NCI-H526 (cell line): ENCODE measurements around the gene ASIC4.

ENCODE experiments used
- DNase-seq, 2 experiments: peaks; one replicate each; lab custom pipeline; 2025; lab: John Stamatoyannopoulos, UW

ASIC4 gene, protein sequence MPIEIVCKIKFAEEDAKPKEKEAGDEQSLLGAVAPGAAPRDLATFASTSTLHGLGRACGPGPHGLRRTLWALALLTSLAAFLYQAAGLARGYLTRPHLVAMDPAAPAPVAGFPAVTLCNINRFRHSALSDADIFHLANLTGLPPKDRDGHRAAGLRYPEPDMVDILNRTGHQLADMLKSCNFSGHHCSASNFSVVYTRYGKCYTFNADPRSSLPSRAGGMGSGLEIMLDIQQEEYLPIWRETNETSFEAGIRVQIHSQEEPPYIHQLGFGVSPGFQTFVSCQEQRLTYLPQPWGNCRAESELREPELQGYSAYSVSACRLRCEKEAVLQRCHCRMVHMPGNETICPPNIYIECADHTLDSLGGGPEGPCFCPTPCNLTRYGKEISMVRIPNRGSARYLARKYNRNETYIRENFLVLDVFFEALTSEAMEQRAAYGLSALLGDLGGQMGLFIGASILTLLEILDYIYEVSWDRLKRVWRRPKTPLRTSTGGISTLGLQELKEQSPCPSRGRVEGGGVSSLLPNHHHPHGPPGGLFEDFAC

DNA sequence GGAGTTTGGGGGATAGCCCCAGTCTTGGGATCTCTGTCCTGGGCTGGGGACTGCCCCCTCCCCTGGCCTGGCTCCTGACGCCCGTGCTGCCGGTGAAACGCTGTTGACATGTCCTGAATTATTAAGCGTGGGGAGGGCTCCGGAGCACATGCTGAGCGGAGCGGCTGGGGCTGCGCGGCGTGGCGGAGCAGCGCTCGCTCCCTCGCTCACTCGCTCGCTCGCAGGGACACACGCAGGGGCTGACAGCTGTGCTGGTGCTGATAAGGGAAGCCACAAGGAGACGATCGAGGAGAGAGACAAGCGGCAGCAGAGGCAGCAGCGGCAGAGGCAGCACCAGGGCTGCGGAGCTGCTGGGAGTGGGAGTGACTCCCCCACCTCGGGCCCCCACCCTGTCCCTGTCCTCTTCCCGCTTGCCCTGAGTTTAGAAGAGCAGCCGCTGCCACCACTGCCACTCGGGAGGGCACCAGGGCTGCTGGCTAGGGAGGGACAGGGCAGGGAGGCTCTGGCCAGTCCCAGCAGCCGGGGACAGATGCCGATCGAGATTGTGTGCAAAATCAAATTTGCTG lies at the start of gene ASIC4:
ASIC4 (plus strand) TSS at position 287 of the 566 bp plus-strand sequence; CDS start at position 530, 243 bp downstream.
- peak in 1 of 2 experiments; percentile 62 for DNase-seq

DNA sequence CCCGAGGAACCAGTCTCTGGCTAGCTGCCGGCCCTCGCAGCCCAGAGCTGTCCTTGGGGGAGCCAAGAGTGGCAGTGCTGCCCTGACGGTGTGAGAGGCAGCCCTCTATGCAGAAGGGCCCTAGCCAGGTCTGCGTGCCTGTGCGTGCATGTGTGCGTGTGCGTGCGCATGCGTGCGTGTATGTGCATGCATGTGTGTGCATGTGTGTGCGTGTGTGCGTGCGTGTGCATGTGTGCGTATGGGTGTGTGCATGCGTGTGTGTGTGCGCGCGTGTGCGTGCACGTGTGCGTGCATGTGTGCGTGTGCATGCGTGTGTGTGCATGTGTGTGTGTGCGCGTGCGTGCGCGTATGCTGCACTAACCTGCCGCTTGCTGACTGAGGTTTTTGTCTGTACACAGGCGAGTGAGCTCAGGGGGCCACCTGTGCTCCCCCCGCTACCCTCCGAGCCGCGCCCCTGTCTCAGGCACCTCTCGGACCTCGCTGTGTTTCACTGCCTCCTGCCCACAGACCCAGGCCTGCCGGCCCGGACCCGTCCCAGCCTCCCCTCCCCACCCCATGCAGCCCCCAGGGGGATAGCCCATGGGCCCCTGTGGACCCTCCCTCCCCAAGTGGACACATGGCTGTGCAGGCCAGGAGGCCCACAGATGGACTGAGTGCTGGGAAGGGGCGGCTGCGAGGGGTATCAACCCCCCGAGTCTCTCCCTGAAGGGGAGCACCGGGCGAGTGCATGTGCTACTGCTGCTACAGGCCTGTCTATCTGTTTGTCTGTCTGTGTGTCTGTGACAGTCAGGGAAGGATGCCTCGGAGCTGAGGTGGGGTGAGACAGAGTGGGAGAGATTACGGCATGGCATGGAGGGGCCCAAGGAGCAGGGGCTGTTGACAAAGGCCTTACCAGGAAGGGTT lies 48.4 kb upstream of the ASIC4 start:
- no peak for DNase-seq

DNA sequence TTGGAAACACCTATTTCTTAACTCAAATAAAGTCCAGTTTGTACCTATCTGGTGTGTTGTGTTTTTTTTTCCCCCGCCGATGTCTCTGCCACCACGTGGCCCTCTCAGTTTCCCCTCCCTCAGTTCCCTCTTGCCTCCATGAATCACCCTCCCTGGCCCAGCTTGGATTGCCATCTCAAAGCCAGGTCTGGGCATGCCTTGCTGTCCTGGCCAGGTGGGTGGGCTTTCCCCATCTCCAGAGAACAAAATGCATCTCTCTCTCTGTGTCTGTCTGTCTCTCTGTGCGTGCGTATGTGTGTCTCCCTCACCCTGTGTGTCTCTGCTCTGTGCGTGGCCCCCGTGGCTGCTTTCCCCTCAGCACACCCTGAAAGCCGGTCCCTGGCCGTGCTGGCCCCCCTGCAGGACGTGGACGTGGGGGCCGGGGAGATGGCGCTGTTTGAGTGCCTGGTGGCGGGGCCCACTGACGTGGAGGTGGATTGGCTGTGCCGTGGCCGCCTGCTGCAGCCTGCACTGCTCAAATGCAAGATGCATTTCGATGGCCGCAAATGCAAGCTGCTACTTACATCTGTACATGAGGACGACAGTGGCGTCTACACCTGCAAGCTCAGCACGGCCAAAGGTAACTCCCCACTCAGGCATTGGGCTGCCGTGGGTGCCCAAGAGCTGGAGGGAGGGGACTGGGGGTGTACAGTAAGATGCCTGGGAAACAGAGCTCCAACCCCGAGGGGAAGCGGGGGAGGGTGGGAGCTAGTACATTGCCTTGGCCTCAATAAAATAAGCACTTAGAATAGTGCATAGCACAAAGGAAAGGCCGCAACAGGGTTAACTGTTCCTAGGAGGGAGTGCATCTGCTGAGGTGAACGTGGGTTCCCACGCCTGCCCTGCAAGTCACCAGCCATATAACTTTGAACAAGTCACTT lies 47.2 kb upstream of the ASIC4 start:
- DNase-seq, result no peak

DNA sequence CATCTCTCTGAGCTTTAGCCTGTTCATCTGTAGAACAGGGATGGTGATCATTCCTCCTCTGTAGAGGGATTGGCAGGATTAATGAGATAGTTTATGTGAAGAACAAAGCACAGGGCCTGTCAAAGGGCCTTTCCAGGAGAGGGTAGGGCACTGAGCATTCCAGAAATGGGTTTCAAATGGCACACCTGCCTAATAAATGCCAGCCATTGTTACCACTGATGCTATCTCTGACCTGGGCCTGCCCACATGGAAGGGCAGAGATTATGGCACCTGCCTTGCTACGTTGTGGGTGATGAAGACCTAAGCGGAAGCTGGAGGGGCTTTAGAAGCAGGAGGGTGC lies 46.6 kb upstream of the ASIC4 start:
- no peak for DNase-seq

DNA sequence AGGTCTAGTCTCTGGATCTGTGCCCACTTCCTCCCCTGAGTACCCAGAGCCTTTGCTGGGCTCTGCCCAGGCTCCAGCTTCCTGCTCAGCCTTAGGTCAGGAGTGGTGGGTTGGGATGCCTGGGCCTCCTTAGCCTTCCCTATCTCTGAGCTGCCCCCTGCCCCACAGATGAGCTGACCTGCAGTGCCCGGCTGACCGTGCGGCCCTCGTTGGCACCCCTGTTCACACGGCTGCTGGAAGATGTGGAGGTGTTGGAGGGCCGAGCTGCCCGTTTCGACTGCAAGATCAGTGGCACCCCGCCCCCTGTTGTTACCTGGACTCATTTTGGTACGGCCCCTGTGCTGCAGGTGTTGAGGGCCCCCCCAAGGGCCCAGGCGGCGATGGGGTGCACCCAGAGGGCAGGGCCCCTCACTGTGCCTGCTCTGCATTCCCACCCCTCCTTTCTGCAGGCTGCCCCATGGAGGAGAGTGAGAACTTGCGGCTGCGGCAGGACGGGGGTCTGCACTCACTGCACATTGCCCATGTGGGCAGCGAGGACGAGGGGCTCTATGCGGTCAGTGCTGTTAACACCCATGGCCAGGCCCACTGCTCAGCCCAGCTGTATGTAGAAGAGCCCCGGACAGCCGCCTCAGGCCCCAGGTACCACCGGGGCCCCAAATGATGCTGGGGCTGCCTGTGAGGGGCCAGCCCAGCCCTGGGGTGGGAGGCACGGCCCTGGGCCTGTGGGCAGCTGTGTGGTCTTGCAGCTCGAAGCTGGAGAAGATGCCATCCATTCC lies 45.7 kb upstream of the ASIC4 start:
- no peak for DNase-seq

DNA sequence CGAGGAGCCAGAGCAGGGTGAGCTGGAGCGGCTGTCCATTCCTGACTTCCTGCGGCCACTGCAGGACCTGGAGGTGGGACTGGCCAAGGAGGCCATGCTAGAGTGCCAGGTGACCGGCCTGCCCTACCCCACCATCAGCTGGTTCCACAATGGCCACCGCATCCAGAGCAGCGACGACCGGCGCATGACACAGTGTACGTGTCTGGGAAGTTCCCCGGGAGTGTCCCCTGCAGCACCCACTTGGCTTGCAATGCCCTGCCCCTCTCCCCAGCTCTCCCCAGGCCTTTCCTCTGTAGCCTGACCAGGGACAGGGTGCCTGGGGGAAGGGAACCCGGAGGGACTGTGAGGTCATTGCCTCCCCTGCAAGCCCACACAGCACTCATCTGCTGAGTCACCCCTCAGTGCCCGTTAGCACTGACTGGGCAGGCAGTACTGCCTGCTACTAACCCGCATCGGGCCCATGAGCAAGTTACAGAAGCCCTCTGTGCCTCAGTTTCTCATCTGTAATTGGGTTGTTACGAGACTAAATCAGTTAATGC lies 45.0 kb upstream of the ASIC4 start:
- no peak for DNase-seq

DNA sequence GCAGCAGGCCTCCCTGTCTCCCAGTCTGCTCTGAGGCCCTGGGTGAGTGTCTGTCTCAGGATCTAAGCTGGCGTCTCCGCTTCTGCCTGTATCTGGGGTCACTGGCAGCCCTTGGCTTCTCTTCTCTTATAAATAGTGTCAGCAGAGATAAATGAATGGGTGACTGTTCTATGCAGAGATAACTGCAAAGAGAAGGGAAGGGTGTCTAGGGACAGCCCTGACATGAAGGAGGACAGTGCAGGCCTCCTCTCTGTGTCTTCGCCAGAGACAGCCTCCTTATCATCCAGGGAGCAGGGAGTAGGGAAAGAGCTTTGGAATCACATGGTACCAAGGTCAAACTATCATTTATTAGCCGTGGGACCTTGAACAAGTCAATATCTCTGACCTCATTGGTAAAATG lies 43.9 kb upstream of the ASIC4 start:
- no peak for DNase-seq

DNA sequence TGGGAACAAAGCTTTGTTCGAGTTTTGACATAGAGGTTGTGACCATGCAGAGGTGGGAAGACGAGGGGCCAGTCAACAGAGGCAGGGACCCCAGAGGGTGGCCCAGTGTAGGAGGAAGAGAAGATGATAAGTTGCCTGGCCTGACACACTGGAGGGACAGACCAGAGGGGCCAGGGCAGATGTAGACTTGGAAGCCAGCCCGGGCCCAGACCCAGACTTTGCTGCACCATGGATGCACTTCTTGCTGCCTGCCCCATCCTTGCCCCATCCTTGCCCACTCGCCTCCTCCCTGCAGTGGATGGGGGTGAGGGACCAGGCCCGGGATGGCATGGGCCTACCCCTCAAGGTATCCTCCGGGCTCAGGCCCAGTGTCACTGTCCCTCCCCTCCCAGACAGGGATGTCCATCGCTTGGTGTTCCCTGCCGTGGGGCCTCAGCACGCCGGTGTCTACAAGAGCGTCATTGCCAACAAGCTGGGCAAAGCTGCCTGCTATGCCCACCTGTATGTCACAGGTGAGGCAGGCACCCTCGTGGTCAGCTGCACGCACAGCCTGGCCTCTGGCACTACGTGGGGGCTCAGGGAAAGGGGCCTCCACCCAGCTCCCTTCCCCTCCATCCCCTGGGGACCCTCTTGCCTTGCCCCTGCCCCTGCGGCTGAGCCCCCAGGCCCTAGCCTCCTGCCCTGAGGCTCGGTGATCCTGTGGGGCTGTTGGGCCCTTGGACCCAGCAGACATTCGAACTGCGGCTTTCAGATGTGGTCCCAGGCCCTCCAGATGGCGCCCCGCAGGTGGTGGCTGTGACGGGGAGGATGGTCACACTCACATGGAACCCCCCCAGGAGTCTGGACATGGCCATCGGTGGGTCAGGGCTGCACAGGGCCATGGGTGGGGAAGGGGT lies 42.6 kb upstream of the ASIC4 start:
- DNase-seq, result no peak

DNA sequence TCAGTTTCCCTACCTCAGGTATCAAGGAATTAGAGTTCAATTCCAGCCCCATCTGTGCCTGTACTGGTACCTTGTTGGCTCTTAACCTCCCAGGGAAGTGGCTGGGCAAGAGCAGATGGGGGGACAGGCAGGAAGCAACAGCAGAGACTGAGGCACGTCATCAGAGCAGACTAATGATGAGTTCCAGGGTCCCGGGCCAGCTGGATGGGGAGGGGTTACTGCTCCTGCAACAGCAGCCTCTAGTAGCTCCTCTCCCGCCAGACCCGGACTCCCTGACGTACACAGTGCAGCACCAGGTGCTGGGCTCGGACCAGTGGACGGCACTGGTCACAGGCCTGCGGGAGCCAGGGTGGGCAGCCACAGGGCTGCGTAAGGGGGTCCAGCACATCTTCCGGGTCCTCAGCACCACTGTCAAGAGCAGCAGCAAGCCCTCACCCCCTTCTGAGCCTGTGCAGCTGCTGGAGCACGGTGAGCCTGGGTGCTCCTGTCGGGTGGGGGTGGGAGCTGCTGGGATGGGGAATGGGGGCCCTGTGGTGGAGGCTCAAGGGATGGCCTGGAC lies 41.6 kb upstream of the ASIC4 start:
- no peak for DNase-seq

DNA sequence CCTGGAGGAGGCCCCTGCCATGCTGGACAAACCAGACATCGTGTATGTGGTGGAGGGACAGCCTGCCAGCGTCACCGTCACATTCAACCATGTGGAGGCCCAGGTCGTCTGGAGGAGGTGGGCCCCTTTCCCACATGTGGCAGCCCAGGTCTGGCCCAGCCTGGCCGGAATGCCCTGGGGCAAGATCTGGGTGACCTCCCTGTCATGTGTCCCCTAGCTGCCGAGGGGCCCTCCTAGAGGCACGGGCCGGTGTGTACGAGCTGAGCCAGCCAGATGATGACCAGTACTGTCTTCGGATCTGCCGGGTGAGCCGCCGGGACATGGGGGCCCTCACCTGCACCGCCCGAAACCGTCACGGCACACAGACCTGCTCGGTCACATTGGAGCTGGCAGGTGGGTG lies 40.8 kb upstream of the ASIC4 start:
- no peak for DNase-seq

DNA sequence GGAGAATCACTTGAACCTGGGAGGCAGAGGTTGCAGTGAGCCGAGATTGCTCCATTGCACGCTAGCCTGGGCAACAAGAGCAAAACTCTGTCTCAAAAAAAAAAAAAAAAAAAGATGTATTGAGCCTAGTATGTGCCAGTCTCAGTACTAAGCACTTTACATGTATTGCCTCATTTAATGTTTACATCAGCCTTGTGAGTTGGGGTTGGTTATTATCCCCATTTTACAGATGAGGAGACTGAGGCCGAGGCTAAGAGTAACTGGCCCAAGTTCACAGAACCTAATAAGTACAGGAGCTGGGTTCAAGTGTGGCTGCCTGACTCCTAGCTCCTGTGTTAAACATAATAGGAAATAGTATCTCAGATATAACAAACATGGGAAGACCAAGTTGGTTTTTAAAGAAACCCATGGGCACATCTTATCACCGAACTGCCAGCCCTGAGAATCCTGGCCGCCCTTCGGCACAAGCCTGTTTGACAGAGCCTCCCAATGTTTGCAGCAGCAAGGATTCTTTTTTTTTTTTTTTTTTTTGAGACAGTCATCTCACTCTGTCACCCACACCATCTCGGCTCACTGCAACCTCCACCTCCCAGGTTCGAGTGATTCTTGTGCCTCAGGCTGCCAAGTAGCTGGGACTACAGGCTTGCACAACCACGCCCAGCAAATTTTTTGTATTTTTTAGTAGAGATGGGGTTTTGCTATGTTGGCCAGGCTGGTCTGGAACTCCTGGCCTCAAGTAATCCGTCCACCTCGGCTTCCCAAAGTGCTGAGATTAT lies 39.8 kb upstream of the ASIC4 start:
- no peak for DNase-seq

DNA sequence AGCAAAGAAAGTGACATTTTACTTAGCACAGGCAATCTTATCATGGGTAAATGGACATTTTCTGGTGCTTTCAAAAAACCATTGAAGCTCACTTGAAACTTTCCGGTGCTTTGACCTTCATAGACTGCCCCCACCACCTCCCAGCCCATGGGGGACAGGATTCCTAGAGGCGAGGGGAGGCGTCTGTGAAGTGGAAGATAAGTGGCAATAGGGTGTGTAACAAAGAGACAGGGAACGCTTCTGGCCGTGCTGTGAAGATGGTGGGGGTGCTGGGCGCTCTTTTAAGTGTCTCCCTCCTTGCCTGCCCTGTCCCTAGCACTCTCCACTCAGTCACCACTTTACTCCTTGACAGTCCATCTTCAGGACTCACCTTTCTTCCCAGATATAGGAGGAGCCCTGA lies 39.0 kb upstream of the ASIC4 start:
- no peak for DNase-seq

DNA sequence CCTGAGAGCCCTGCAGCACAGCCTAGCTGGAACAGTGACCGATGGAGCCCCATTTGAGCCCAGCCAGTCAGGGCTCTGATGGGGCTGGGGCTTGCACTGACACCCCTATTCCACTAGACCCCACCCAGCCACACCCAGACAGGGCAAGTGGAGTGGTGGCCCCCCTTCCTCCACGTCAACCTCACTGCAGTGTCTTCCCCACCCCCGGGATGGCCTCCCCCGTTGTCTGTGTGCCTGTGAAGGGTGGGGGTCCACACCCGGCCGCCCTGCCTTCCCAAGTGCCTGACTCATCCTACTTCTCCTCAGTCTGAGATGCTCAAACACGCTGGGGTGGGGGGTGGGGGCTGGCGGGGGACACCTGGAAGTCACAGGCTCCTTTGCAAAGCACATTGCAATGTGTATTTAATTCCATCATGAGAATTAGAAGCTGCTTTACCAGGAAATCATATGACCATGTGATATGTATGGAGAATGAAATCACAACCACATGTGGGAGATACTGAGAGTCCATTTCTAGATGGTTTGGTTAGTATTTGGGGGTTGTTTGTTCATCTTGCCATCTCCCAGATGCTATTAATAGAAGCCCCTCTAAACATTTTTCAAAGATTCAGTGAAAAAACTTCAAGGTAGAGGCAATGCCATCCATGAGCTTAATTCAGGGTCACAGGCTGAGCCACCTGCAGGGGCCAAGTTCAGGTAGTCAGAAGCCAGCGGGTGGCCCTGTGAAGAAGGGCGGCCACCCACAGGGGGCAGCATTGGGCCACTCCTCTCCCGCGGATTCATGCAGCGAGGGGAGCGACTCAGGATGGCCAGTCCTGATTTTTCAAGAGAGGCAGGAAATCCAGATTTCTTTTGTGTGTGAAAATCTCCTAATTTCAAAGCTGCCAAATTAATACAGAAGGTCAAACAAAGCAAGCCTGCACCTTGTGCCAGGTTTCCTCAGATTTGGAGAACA lies 38.3 kb upstream of the ASIC4 start:
- peak in 1 of 2 experiments; percentile 84 for DNase-seq

DNA sequence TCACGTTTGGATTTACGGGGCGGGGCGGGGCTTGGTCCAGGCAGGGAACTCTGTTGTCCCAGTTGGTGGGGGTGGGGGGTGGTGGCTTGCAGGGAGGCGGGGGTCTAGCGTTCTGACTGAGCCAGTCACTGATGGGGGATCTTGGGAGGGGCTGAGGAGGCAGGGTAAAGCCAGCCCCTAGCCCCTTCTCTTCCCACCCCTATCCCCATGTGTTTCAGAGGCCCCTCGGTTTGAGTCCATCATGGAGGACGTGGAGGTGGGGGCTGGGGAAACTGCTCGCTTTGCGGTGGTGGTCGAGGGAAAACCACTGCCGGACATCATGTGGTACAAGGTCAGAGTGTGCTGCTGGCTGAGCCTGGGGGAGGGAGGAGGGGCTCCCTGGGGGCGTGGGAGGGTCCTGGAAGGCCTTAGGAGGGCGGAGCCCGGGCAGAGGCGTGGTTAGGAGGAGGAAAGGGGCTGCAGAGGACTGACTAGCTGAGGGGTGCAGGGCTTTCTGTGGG lies 37.6 kb upstream of the ASIC4 start:
- no peak for DNase-seq

DNA sequence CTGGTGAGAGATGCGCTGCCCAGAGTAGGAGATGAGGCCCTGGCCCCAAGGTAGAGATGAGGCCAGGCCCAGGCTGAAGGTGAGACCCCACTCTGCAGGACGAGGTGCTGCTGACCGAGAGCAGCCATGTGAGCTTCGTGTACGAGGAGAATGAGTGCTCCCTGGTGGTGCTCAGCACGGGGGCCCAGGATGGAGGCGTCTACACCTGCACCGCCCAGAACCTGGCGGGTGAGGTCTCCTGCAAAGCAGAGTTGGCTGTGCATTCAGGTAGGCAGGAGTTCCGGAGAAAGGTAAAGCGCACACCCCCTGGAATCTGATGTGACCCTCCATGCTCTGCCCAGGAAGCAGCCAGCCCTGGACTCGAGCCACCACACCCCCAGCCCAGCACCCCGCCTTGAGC lies 37.1 kb upstream of the ASIC4 start:
- no peak for DNase-seq

DNA sequence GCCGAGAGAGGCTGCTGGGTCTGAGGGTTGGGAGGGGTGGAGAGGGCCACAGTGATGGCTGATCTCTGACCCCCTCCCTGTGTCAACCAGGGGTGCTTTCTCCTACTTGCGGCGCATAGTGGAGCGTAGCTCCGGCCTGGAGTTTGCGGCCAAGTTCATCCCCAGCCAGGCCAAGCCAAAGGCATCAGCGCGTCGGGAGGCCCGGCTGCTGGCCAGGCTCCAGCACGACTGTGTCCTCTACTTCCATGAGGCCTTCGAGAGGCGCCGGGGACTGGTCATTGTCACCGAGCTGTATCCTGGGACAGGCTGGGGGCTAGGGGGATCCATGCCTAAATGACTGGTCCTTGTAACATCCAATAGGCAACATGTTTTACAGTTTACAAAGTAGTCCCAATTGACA lies 36.5 kb upstream of the ASIC4 start:
- DNase-seq, result no peak

DNA sequence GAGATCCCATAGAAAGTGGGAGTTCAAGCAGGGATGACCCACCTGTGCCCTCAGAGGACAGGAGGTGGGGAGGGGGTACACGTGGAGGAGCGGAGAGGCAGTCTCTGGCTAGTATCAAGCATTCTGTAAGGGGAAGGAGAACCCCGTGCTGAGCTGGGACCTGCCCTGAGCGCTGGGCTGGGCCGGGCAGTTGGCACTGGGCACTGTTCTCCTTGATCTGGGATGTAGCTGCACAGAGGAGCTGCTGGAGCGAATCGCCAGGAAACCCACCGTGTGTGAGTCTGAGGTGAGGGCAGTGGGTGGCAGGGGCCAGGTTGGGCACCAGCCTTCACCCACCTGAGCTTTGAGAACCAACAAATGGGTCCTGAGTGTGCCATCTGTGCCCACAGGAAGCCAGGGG lies 35.4 kb upstream of the ASIC4 start:
- no peak for DNase-seq
